Epithelial cell of prostate (primary cell): ENCODE data around the gene ZDHHC14.

Source experiments
- DNase-seq: peaks from one replicate; pipeline ENCODE4 v3.0.0-alpha.2; 2011; ENCODE audit warnings: low read depth, low spot score
- H3K27ac ChIP-seq: fragments of 450-650 bp; 2 replicates; pipeline ENCODE4 v1.5.1; 2017; ENCODE audit warnings: mild to moderate bottlenecking

ZDHHC14 gene

DNA sequence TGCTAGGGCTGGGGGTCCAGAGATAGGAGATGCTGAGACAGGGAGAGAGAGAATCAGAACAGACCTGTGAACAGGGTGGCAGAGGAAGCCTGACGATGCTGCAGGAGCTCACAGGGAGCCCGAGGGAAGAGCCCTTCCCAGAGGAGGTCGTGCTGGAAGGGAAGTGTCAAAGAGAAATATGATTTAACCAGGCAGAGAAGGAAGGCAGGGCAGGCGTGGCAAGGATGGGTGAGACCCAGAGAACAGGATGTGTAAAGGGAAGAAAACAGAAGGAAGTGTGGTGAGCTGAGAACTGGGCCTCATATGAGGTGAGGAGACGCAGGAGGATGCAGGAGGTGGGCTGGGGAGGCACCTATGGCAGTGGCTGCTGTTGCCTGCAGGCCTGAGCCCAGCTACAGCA lies 105.6 kb downstream of the ZDHHC14 start:
- no peak for DNase-seq
- no peak overlapping the region for H3K27ac ChIP-seq

- no peak overlapping the region for H3K27ac ChIP-seq
- DNase-seq, result no peak
Observed at GRCh38 chr6:157487110-157487773, 106.3 kb downstream of the ZDHHC14 start.

GRCh38 chr6:157488058-157488457 lies 107.1 kb downstream of the ZDHHC14 start:
- no peak overlapping the region for H3K27ac ChIP-seq
- DNase-seq, result no peak

DNA sequence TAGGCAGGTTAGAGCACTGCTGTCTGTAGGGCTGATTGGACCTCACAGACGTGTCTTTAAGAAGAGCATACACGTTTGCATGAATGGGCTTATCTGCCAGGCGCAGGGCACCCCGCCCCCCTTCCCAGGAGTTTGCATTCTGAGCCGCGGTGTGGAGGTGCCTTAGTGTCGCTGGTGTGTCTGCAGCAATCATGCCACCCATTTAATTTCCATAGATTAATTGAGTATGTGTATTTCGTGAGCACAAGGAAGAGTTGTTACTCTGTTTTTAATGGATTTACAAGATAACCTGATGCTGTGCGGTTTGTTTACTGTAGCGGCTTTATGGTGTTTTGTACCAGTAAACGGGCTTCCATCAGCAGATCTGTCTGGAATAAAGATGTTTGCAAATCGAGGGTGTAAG lies 107.7 kb downstream of the ZDHHC14 start:
- no peak for DNase-seq
- no peak overlapping the region for H3K27ac ChIP-seq

DNA sequence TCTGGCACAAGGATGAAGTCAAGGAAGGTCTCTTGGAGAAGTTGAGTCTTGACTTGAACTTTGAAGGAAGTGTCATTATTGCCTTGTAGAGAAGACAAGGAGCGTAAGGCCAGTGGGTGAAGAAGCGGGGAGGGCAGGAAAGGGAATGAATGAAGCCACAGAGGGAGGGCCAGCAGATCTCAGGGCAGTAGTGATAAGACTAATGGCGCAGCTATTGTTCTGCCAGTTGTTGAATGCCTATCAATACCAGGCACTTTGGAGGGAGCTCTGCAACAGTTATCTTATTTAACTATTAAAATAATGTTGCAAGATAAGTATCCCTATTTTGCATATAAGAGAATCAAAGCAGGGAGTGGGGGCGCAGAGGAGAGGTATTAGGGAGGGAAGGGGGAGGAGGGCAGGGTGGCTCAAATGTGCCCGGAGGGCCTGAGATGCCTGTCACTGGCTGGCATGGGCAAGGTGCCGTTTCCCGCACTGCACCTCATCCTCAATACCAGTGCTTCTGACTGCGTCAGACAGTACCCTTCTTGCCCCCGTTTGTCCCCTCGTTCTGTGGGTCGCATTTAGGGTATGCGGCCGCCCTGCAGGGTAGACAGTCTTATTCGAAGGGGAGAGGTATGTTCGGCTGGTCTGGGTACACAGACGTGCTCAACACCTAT lies 109.8 kb downstream of the ZDHHC14 start:
- no peak for DNase-seq
- H3K27ac ChIP-seq, result no peak overlapping the region

DNA sequence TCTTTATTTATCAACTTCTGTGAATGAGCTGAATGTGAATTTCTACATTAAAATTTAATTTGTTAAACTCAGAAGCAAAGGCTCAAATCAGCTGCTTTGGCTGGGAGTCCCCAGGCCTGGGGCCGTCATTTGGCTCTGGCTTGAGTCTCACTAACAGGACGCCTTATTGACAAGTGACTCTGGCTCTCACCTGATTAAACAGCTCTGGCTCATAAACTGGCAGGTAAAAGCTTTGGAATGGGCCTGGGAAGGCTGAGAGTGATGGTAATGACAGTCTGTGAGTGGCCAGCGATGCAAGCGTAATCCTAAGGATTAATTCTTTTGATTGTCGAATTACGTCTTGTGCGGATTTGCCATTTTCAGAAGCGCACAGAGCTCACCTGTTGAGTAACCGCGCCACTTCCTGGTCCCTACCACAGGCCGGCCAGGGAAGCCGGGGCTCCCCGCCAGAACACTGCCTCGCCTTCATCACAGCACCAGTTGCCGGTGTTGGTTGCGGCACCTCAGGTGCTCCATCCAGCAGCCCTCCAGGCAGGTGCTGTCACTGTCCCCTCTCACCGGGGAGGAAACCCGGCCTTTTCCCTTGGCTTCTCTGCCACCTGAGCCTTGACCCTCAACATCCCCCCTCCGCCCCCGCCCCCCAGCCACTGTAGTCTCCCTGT lies 110.7 kb downstream of the ZDHHC14 start:
- no peak for DNase-seq
- H3K27ac ChIP-seq, result no peak overlapping the region

DNA sequence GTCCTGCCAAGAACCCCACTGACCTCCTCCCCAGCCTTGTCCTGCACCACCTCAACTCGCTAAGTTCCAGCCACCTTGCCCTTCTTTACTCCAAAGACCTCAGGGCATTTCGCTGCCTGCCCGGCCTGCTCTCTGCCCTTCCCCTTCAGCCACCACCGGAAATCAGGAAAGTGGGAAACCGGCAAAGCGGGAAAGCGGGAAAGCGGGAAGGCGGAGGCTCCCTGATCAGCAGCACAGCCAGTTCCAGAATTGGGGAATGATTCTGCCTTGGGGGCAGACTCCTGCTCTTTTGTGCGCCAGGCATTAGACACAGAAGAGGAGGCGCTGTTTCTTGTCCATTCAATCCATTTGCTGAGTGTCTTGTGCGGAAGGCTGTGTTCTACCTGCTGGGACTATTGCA lies 111.3 kb downstream of the ZDHHC14 start:
- no peak overlapping the region for H3K27ac ChIP-seq
- DNase-seq, result no peak

GRCh38 chr6:157492741-157493140 lies 111.8 kb downstream of the ZDHHC14 start:
- H3K27ac ChIP-seq, result no peak overlapping the region
- DNase-seq, result no peak

GRCh38 chr6:157493173-157493572 lies 112.2 kb downstream of the ZDHHC14 start:
- no peak overlapping the region for H3K27ac ChIP-seq
- DNase-seq, result no peak

DNA sequence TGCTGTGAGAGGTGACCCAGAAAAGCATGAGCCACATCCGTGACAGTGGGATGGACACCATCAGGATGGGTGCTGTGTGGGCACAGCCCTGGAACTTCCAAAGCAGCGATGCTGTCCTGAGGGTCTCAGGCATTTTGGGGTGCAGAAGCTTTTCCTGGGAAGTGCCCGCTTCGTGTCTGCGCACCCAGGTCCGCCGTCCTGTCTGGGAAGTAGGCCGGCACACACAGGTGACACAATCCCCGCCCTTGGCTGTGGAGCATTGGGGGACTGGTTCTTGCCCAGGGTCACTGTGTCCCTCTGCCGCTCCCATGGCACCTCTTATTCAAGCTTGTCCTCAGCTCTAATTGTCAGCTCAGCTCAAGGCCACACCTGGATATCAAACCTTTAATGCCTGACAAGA lies 112.6 kb downstream of the ZDHHC14 start:
- H3K27ac ChIP-seq, result no peak overlapping the region
- DNase-seq, result no peak

GRCh38 chr6:157494132-157494710 lies 113.2 kb downstream of the ZDHHC14 start:
- DNase-seq, result no peak
- H3K27ac ChIP-seq, result no peak overlapping the region

DNA sequence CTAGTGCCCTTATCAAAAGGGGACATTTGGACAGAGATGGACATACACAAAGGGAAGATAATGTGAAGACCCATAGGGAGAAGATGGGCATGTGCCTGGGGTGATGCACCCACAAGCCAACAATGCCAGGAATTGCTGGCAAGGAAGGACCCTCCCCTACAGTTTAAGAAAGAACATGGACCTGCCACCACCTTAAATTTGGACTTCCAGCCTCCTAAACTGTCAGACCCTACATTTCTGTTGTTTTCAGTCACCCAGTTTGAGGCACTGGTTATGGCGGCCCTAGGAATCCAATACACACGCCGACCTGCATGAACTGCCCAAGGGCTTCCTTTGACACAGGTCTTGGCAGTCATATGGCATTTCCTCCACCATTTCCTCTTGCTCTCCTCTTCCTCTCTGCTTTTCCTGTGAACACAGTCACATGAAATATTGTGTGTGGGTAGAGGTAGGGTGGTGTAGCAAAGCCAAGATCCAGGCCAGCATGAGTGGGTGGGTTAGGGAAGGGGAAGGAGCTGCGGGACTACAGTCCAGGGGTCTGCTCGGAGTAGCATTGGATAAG lies 115.6 kb downstream of the ZDHHC14 start:
- DNase-seq, result no peak
- H3K27ac ChIP-seq, result no peak overlapping the region

DNA sequence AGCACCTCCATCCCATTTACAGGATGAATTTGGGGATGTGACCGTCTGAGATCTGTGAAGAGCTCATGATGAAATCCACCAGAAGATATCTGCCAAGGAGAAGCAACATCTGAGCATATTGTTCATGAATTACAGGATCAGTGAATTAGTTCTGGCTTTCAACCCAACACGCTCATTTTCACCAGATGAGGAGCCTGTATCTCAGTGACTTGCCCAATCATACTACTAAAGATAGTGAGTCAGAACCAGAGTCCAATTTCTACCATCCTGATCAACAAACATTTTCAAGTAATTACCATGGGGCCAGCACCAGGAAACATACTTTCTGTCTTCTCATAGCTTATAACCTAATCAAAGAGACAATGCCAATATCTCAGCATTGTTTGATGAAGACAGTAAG lies 116.6 kb downstream of the ZDHHC14 start:
- DNase-seq, result no peak
- H3K27ac ChIP-seq, result no peak overlapping the region

DNA sequence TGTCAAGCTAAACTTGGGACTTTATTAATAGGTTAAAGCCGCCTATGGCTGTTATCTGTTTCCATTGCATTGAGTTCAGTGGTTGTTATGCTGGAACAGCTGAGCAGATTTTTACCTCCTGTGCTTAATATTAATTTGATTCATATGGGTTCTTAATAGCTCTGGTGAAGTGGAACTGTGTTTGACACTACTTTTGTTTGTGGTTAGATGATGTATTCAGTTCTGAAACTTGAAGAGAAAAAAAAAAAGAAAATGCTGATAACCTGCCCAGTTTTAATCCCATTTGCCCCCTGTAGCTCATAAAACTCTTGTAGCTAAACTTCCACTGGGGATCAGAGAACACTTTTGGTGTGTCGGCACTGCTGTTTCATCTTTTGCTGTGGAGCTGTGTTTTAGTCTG lies 117.8 kb downstream of the ZDHHC14 start:
- no peak overlapping the region for H3K27ac ChIP-seq
- no peak for DNase-seq

DNA sequence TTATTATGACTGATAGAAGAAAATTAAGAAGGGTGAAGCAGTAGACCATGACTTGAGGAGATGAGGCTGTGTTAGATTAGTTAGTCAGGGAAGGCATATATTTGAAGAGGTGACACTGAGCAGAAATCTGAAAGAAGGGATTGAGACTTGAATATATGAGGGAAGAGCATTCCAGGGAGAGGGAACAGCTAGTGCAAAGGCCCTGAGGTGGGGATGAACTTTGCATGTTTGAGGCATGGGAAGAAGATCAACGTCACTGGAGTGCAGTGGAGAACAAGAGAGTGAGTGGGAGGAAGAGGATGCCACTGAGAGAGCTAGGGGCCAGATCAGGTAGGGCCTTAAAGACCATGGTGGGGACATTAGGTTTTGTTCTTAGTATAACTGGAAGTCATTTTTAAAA lies 119.0 kb downstream of the ZDHHC14 start:
- H3K27ac ChIP-seq, result no peak overlapping the region
- no peak for DNase-seq

- DNase-seq, result no peak
- H3K27ac ChIP-seq, result no peak overlapping the region
Observed at GRCh38 chr6:157503018-157503747, 122.2 kb downstream of the ZDHHC14 start.

DNA sequence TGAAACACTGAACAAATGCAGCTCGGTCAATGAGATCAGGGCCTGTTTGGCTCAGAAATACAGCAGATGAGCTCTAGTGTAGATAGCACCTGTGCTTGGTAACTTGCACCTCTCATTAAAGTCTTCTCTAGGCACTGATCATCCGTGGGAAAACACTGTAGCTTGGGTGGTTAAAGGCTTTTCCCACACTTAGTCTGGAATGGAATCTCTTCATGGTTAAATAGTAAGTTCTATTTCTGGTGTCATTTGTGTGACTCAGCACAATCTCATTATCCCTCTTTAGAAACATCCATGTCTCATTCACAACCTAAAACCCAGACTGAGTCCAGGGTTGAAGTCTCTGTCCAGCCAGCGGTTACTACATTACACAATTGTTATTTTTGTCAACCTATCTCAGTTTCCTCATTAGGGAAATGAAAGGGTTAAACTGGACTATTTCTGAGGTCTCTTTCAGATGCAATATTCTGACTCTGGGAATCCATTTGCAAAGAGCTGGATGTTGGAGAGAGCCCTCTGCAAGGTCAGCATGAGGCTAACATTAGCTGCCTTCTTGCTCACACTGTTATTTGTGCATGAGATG lies 125.0 kb downstream of the ZDHHC14 start:
- H3K27ac ChIP-seq, result no peak overlapping the region
- no peak for DNase-seq

DNA sequence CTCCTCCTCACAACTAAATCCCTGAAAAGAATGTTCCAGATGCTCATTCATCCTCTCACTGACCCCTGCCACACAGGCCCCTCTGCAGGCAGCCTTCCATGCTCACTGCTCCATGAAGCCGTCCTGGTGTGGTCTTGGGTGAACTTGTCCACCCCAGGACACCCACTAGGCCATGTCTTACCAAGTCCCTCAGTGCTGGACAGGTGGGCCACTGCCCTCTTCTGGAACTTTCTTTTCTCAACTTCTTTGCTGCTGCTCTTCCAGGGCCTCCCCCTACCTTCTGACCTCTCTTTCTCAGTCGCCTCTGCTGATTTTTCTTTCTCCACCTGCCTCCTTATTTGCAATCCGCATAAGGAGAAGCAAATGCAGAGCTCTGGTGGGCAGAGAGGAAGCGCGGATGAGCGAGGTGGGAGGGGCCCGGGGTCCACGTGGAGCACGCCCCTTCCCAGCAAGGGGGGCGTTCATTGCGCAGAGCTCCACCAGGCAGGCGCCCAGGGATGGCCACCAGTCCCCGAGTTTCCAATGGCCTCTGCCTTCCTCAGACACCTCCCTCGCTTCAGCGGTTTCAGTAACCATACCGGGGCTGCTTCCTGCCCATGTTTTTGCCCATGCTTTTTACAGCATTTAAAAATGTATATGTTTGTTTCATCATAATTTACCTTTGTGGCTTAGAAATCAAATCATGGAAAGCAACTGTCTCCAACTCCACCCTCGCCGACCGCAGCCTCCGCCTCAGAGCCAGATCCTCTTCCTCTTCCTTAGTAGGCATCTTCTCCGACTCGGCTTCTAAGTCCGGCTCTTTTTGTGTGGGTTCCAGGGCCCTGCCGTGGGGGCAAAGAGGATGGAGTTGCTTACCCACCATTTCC lies 129.6 kb downstream of the ZDHHC14 start:
- H3K27ac ChIP-seq, result no peak overlapping the region

More for the DNA sequence above, 129.6 kb downstream of the ZDHHC14 start:
- DNase-seq, result no peak
